Amygdala (tissue), 56 donors: ENCODE data around the gene ARID3A.

Source experiments
- DNase-seq, 56 donors: peaks; one replicate each; lab custom pipeline; 2025; lab: John Stamatoyannopoulos, UW

Gene ARID3A

DNA sequence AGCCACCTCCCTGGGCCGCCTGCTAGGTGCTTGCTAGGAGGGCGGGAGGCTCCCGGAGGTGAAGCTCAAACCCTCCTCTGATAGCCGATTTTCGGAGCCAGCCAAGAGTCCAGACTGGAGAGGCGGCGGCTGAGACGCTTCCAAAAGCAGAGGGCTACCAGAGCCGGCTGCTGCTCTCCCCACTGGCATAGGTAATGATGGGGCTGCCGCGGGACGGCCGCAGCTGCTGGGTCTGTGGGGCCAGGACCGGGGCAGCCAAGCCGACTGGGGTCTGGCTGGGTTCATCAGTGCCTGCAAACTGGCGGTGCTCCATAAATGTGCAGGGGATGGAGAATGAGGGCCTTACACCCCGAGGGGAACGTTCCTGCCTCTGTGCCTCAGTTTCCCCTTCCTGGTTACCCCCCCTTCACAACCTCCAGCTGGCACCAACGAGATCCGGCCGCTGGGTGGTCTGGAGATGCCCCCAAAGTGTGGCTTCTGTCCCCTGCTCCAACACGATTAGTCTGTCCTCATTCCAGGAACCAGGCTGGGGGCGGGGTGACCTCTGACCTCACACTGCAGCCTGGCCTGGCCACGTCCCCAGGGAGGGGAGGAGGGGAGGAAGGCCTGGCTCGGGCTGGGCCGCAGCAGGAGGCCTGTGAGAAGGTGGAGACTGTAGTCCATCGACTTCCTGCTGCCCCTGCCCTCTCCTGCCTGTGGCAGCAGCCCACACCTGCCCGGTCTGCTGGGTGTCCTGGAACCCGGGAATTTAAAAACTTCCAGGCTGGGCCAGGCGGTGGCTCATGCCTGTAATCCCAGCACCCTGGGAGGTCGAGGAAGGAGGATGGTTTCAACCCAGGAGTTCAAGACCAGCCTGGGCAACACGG lies 54.5 kb downstream of the ARID3A start:
- no peak for DNase-seq

DNA sequence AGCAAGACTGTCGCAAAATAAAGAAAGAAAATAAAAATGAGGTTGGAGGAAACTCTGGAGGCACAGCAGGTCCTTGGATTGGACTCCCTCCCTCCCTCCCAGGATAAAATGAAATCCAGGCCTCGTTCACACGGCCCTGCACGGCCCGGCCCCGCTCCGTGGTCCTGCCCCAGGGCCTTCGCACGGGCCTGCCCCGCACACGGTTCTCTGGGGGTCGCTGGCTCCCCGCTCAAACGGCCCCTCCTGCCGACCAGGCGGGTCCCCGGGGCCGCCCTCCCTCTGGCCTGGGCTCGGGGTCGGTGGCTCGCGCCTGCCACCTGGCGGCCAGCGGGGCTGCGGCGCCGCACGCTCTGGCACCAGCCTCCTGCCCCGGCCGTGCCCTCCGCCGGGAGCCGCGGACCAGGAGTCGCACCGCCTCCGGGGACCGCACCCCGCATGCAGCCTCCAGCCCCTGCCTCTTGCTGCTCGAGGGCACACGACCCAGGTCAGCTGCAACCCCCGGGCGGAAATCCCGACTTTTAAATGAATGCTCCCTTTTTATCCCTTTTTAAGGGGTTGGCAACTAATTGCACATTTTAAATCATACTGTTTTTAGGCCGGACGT lies 56.8 kb downstream of the ARID3A start:
- peak in 48 of 56 donors; percentile 8 to 82 (median 48) for DNase-seq

DNA sequence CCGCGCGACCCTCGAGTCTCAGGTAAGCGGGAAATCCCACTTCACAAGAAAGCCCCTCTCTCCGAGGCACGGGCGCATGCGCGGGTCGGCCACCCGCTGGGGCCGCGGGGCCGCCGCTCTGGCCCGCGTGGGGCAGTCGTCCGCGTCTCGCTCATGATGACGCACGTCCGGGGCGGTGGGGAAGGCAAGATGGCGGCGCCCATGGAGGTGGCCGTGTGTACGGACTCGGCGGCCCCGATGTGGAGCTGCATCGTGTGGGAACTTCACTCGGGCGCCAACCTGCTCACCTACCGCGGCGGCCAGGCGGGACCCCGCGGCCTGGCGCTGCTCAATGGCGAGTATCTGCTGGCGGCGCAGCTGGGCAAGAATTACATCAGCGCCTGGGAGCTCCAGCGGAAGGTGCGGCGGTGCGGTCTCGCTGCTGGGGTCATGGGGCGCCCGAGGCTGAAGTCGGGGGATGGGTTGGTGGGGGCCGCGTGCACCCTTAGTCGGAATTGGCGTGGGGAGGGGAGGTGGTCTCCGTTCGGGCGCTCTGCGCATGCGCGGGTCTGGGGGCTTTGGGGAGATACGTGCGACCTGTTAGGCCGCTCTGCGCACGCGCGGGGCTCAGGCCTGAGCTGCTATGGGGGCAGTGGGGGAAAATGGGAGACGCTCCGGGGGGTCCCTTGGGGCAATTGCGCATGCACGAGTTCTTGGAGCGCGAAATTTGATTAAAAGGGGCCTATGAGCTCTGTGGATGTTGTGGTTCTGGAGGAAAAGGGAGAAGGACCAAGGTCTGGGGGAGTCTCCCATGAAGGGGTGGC lies 58.5 kb downstream of the ARID3A start, which contains the start of gene WDR18:
Gene WDR18 (plus strand): TSS at position 181 of the 803 bp plus-strand sequence. CDS start 9 bp downstream, at position 190.
- DNase-seq = peak; percentile 45 to 97 (median 88)

DNA sequence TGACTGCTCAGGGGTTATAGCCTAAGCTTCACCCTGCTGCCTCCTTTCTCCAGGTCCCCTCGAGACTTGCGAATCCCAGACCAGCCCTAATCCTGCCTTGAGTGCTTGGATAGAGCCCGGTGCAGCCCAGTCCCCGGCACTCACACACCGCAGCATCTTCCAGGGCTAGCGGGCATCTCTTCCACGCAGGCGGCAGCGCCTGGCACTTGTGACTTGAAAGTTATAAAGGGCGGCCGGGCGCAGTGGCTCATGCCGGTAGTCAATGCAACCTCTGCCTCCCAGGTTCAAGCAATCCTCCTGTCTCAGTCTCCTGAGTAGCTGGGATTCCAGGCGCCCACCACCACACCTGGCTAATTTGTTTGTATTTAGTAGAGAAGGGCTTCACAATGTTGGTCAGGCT lies 60.2 kb downstream of the ARID3A start:
- DNase-seq = no peak

DNA sequence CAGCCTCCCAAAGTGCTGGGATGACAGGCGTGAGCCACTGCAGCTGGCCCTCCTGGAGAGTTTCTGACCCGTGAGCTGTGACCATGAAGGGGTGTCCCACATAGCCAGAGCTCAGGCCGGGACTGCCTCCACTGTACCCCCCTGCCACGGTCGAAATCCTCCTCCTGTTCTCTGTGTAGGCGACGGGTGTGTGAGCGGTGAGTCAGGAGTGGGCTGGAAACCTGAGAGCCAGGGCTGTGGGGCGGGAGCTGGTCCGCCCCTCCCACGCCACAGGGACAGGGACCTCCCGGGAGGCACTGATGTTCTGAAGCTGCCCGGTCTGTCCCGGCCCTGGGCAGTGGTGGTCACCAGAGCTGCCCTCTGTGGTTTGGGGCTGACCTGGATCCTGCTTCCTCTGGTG lies 62.2 kb downstream of the ARID3A start:
- DNase-seq = no peak

DNA sequence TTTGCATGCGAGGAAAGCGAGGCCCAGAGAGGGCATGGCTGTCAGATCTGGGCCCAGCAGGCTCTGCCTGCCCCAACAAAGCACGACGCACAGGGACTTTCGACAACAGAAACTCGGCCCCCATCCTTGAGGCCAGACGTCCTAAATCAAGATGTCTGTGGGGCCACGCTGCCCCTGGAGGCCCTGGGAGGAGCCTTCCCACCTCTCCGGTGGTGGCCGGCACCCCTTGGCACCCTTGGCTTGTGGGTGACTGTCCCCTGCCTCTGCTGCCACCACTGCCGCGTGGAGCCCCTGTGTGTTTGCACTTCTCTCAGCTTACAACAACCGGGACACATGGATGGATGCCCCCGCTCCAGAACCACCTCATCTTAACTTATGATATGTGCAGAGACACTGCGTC lies 62.7 kb downstream of the ARID3A start:
- DNase-seq = no peak

DNA sequence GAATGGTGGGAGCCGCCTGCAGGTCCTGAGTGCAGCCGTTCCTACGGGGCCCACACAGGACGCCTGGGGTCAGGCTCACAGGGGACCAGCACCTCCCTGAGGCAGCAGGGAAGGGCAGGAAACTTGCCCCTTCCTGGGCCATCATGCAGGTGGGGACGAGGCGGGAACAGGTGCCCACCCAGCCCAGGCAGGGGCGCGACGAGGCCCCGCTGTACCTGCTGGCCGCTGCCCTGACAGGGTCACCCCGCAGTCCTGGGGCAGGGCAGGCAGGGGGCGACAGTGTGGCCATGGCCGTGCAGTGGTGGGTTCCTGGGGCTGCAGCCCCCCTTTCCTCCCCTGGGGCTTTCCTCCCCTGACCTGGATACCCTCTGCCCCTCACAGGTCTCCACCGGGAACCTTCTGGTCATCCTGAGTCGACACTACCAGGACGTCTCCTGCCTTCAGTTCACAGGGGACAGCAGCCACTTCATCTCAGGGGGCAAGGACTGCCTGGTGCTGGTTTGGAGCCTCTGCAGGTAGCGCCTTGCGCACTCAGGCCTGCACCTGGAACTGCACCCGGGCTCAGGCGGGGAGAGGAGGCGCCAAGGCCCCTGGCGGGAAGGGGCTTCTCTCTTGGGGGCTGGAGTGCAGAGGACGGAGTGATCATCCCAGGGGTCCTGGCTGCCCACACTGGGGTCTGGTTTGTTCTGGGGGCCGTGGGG lies 63.7 kb downstream of the ARID3A start:
- DNase-seq = no peak

DNA sequence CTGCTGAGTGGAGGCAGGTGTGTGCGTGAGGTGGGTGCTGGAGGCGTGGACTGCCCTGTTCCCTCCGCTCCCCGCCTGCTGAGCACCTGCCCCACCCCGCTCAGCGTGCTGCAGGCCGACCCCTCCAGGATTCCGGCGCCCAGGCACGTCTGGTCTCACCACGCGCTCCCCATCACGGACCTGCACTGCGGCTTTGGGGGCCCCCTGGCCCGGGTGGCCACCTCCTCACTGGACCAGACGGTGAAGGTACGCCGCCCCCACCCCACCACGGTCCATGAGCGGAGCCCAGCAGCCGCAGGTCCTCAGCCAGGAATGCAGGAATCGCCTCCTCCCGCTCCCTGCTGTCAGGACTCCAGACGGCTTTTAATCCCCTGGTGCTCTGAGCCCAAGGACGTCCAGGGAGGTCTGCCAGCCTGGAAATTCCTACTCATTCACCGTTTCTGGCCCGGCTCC lies 64.3 kb downstream of the ARID3A start:
- no peak for DNase-seq

DNA sequence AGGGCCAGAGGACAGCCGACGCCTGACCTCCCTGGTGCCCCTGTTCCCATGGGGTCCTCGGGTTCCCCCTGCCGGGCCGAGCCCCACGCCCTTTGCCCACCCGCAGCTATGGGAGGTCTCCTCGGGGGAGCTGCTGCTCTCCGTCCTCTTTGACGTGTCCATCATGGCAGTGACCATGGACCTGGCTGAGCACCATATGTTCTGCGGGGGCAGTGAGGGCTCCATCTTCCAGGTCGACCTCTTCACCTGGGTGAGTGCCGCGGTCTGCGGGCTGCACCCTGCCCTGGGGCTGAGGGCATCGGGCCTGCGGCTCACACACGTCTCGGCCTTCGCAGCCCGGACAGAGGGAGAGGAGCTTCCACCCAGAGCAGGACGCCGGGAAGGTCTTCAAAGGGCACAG lies 64.9 kb downstream of the ARID3A start:
- DNase-seq = no peak

DNA sequence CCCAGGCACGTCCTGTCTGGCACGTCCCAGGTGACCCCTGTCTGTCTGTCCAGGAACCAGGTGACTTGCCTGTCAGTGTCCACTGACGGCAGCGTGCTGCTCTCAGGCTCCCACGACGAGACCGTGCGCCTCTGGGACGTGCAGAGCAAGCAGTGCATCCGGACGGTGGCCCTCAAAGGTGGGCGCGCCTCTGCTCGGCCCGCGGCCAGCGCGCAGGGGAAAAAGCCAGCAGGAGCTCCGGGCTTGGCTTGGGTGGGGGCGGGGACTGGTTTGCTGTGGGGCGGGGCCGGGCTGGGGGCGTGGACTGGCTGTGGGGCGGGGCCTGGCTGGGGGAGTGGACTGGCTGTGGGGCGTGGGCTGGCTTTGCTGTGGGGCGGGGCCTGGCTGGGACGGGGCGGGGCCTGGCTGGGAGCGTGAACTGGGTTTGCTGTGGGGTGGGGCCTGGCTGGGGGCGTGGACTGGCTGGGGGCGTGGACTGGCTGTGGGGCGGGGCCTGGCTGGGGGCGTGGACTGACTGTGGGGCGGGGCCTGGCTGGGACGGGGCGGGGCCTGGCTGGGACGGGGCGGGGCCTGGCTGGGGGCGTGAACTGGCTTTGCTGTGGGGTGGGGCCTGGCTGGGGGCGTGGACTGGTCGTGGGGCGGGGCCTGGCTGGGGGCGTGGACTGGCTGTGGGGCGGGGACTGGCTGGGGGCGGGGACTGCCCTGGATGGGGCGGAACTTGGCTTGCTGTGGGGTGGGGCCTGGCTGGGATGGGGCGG lies 65.5 kb downstream of the ARID3A start:
- DNase-seq = peak in 2 of 56 donors; percentile 54 to 74

DNA sequence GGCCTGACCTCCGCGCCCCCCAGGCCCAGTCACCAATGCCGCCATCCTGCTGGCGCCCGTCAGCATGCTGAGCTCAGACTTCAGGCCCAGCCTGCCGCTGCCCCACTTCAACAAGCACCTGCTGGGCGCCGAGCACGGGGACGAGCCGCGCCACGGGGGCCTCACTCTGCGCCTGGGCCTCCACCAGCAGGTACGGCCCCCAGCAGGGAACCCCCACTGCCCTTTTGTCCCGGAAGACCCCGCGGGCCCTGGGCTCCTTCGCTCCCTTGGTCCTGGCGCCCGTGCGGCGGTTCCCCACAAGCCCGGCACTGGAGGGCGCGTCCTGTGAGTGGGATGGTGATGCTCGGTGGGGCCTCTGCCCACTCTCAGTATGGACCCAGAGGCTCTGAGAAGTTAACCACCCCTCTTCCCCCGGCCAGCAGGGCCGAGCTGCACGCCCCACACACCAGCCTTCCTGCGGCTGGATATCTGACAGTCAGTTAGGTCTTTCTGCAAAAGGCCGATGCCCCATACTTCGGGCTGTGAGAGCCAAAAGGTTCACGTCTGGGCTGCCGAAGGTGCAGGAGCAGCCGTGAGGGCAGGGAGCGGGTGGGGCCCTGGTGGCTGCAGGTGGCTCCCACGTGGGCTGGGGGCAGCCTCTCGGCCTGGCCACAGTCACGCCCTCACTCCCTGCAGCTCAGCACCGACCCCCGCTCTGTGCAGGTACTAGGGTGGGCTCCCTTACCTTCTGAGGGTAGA lies 66.3 kb downstream of the ARID3A start:
- DNase-seq = no peak

DNA sequence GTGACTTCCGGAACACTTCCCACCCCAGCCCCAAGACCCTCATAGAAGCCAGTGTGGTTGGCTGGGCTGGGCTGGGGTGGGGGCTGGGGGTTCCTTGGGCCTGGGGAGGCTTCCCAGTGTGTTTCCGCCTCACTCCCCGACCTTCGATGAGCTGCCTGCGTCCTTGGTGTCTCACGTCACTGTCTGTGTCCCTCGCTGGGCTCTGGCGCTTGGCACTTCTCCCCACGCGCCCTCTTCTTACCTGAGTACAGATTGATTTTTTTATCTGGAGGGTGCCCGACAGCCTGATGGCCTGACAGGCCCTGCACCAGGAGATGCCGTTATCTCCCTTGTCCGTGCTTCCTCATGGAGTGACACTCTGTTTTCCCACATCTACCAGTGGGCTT lies 66.8 kb downstream of the ARID3A start:
- DNase-seq = no peak

DNA sequence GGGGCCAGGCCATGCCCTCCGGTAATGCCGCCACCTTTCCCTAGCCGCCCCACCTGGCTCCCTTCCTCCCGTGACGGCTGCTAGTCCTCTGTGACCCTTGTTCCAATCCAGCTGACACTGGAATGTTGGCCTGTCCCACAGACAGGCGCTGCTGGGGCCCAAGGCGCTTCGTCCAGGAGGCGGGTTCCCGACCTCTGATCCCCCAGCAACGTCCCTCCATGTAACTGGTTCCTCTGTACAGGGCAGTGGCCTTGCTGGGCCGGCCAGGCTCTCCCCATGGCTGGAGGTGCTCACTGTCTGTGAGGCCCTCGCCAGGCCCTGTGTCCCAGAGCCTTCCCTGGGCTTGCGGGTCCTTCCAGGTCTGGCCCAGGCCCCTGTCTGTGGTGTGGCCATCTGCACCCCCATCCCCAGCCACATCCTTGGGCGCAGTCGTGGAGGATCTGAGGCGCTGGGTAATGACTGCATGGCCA lies 67.6 kb downstream of the ARID3A start:
- DNase-seq = no peak

DNA sequence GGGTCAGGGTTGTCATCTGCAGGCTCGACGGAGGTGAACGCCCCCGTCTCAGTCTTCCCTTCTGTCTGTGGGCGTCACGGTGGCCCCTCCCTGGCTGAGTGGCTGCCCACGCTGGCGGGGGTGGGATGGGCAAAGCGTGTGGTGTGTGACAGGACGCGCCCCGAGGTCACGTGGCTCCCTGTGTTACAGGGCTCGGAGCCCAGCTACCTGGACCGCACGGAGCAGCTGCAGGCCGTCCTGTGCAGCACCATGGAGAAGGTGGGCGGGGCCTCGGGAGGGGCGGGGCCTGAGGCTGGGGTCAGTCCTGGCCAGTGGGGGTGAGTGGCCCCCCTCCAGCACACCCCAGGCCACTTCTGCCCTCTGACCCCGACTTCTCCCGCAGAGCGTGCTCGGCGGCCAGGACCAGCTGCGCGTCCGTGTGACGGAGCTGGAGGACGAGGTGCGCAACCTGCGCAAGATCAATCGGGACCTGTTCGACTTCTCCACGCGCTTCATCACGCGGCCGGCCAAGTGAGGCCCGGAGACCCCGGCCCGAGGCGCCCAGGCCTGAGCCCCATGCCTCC lies 68.1 kb downstream of the ARID3A start:
- DNase-seq = peak in 1 of 56 donors; percentile 19

DNA sequence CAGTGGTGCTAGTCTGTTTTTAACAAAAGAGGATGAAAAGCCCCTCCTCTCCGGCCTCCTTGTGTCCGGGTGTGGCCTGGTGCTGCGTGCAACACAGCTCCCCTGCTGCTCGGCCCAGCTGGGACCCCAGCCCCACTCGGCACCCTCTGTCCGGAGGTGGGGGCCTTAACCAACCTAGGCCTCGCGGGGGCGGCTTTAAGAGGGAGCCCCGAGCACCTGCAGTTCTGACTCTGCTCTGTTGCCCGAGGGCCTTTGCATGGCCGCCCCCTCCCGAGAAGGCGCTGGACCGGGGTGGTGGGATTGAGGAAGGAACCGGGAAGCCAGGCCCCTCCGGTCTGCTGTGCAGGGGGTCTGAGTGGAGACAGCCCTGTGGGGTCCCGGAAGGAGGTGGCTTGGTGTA lies 68.7 kb downstream of the ARID3A start:
- no peak for DNase-seq

DNA sequence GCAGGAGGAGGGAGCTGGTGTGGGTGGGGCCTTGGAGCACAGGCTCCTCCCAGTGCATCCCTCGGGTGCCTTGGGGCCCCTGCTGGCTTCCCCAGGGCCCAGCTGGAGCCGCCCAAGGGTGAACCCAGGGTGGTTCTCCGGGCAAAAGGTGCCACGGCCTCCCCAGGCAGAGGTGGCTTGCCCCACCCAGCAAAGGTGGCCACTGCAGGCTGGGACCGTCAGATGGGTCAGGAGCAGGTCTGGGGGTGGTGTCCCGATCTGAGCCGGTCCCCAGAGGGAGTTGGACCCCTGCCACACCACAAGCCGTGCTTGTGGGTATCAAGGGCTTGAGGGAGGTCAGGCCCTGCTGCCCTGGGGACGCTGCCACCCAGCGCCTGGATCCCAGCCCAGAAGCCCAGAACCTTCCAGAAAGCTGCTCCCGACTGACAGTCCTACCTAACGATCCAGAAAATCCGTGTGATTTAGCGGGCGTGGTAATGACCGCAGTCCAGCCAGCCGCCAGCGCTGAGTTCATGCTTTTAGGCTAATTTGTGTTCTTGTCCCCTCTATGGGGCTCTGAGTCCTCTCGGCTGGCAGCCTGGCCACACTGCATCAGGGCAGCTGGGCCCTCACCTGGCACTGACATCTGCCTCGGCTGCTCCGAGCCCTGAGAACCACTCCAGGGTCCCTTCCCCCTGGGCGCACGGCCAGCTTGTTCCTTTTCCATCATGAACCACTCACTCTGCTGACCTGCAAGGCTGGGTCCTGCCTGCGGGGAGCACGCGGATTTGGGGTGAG lies 69.4 kb downstream of the ARID3A start:
- peak in 5 of 56 donors; percentile 13 to 46 (median 20) for DNase-seq

DNA sequence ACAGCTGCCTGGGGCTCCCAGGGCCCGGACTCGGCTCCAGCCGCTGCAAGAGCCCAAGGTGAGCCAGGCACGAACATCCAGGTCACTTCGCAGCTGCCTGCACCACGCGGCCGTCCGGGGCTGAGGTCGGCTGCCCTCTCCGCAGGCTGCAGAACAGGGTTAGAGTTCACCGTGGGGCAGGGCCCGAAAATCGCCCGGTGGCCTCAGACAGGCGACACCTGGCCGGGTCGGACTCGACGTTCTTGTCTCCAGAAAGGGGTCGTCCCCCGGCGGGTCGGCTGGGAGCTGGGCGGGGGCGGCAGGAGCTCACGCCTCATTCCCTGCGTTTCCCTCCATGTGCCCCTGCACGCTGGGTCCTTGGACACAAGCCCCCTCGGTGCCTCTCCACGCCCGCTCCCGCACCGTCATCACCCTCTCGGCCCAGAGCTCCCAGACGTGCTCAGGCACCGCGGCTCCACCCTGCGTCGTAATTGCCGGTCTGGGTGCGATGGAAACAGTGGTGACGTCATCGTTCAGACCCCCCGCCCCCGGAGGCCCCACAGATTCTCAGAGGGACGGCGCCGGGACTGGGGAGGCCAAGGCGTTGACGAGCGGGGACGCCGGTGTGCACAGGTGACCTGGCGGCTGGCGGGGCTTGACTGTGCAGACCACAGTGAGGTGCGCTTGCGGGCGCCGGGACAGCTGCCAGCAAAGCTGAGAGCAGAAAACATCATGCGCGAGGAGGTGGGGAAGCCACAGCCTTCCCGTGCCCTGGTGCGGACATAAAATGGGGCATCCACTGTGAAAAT lies 70.4 kb downstream of the ARID3A start:
- DNase-seq = peak in 1 of 56 donors; percentile 22
